Measurements from ENCODE around the gene AMBRA1.

DNA sequence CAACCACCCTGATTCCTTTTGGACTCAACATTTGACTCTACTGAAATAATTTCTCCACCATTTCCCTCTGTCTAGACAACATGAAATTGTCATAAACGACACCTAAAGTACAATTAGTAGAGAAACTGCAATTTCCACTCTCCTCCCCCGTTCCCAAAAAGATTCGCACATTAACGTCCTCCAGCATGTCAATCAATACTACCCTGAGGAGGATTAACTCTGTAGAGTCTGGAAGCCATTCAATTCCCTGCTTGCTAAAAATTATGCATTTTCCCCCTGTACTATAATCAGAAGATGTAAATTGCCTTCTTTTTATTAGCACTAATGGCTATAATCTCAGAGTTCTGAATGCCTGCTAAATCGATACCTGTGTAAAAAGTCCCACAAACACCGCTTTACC lies 70.5 kb downstream of the AMBRA1 start:
- TF ChIP-seq, protein P1, sequence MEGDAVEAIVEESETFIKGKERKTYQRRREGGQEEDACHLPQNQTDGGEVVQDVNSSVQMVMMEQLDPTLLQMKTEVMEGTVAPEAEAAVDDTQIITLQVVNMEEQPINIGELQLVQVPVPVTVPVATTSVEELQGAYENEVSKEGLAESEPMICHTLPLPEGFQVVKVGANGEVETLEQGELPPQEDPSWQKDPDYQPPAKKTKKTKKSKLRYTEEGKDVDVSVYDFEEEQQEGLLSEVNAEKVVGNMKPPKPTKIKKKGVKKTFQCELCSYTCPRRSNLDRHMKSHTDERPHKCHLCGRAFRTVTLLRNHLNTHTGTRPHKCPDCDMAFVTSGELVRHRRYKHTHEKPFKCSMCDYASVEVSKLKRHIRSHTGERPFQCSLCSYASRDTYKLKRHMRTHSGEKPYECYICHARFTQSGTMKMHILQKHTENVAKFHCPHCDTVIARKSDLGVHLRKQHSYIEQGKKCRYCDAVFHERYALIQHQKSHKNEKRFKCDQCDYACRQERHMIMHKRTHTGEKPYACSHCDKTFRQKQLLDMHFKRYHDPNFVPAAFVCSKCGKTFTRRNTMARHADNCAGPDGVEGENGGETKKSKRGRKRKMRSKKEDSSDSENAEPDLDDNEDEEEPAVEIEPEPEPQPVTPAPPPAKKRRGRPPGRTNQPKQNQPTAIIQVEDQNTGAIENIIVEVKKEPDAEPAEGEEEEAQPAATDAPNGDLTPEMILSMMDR (conservative IDR thresholded peaks at IDR 0.05; ENCODE audit: low read length): no peak
- no peak for TF ChIP-seq EZH2phosphoT487 (IDR thresholded peaks at IDR 0.05; ENCODE audit: borderline replicate concordance, low read depth, low read length)
